Karpas-422 (cell line): ENCODE results near the gene RASL11A. TPM values are rescaled to one million over a fixed set of nuclear protein-coding genes. Genes with fewer than 3 reads are reported as not detected.

Experiments
- DNase-seq: peaks from one replicate; pipeline ENCODE4 v3.0.0-alpha.2; 2015
- H2AFZ ChIP-seq: fragments of 200-600 bp; sonication (generic); 2 replicates; pipeline ENCODE4 v1.6.1; 2014; ENCODE audit warnings: antibody characterized with exemption, low read length, mixed read lengths
- H3K27ac ChIP-seq: fragments of 200-600 bp; sonication (generic); 2 replicates; pipeline ENCODE4 v1.5.1; 2014; ENCODE audit warnings: mild to moderate bottlenecking, low read length, moderate library complexity
- H3K27me3 ChIP-seq: fragments of 200-600 bp; sonication (generic); 2 replicates; pipeline ENCODE4 v1.6.1; 2014; ENCODE audit warnings: low read length, mixed read lengths
- H3K36me3 ChIP-seq: fragments of 200-600 bp; sonication (generic); 2 replicates; pipeline ENCODE4 v1.6.1; 2014; ENCODE audit warnings: low read length, mixed read lengths; ENCODE audit not compliant: insufficient read depth
- H3K4me1 ChIP-seq: fragments of 200-600 bp; sonication (generic); 2 replicates; pipeline ENCODE4 v1.6.1; 2014; ENCODE audit warnings: mild to moderate bottlenecking, low read length, mixed read lengths
- H3K4me2 ChIP-seq: fragments of 200-600 bp; sonication (generic); 2 replicates; pipeline ENCODE4 v1.6.1; 2014; ENCODE audit warnings: low read length, low read depth, mild to moderate bottlenecking; ENCODE audit not compliant: poor library complexity, severe bottlenecking
- H3K4me3 ChIP-seq: fragments of 200-600 bp; sonication (generic); 2 replicates; pipeline ENCODE4 v1.5.1; 2014; ENCODE audit warnings: mild to moderate bottlenecking, antibody characterized with exemption, low read length, mixed read lengths
- H3K79me2 ChIP-seq: fragments of 200-600 bp; sonication (generic); 2 replicates; pipeline ENCODE4 v1.6.1; 2014; ENCODE audit warnings: mild to moderate bottlenecking, low read length, mixed read lengths
- H3K9ac ChIP-seq: fragments of 200-600 bp; sonication (generic); 2 replicates; pipeline ENCODE4 v1.6.0; 2014; ENCODE audit warnings: low read length
- H3K9me2 ChIP-seq: fragments of 200-600 bp; sonication (generic), shearing (Covaris generic); replicated peaks from 2 replicates; pipeline ENCODE4 v1.6.0; 2014; ENCODE audit warnings: mild to moderate bottlenecking, low read length, moderate library complexity; ENCODE audit not compliant: insufficient read depth
- H3K9me3 ChIP-seq: fragments of 300-700, 200-600 bp; sonication (generic); 2 replicates; pipeline ENCODE4 v1.6.1; 2014; ENCODE audit warnings: low read length, mixed read lengths
- H4K20me1 ChIP-seq: fragments of 200-600 bp; sonication (generic); 2 replicates; pipeline ENCODE4 v1.6.1; 2014; ENCODE audit warnings: mild to moderate bottlenecking, antibody characterized with exemption, low read length, low read depth; ENCODE audit not compliant: insufficient read depth
- total RNA-seq: library from RNA; depleted of rRNA; stranded (reverse); fragments of >200 nt; shearing (Covaris generic); gene quantifications from 2 replicates; pipeline ENCODE4 v1.2.3, GENCODE V29; 2014; ENCODE audit warnings: low replicate concordance

Gene RASL11A
- total RNA-seq, 1 experiment from 2014 or later, result 0.48 TPM

DNA sequence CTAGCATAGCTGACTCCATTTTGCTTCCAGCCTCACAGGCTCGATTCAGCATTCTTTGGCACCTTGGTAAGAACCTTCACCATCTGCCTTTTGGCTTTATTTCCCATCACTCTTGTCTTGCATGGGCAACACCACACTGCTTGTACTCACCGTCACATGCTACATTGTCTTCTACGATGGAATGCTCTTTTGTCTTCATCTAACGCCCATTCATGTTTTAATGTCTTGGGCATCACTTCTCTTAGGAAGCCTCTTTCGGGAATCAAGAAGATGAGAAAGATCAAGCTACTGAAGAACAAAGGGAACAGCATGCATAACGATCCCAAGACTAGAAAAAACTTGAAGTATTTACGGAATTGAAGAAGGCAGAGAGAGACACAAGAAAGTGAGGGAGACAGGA, 25.0 kb upstream of the RASL11A start:
- H2AFZ ChIP-seq, result no peak overlapping the region
- no peaks in the 10 kb centered on the region for H3K36me3 ChIP-seq
- H3K9ac ChIP-seq, result no peak overlapping the region
- peaks cover 10% of the 10 kb centered on the region for H3K79me2 ChIP-seq
- no peaks in the 10 kb centered on the region for H3K9me2 ChIP-seq
- peaks cover 7% of the 10 kb centered on the region for H3K4me1 ChIP-seq
- H3K9me3 ChIP-seq, result no peaks in the 10 kb centered on the region
- H4K20me1 ChIP-seq, result no peaks in the 10 kb centered on the region
- no peak overlapping the region for H3K27ac ChIP-seq
- DNase-seq, result no peak
- no peaks in the 10 kb centered on the region for H3K27me3 ChIP-seq
- no peak overlapping the region for H3K4me3 ChIP-seq
- no peak overlapping the region for H3K4me2 ChIP-seq

- H3K79me2 ChIP-seq, result peaks cover 52% of the 10 kb centered on the region
- no peaks in the 10 kb centered on the region for H3K27me3 ChIP-seq
- H2AFZ ChIP-seq, result peak overlapping the region; percentile 33
- peaks cover 38% of the 10 kb centered on the region for H3K36me3 ChIP-seq
- no peaks in the 10 kb centered on the region for H3K9me2 ChIP-seq
- H4K20me1 ChIP-seq, result peaks cover 35% of the 10 kb centered on the region
- peak overlapping the region; percentile 89 for H3K9ac ChIP-seq
- H3K4me3 ChIP-seq, result peak overlapping the region; percentile 85
- no peak overlapping the region; the same call in 1 of the 2 replicates for H3K27ac ChIP-seq
- peaks cover 25% of the 10 kb centered on the region for H3K4me1 ChIP-seq
- H3K4me2 ChIP-seq, result peak overlapping the region; percentile 98
- H3K9me3 ChIP-seq, result no peaks in the 10 kb centered on the region
- DNase-seq, result no peak
Observed at GRCh38 chr13:27250833-27251165, 19.8 kb upstream of the RASL11A start.

DNA sequence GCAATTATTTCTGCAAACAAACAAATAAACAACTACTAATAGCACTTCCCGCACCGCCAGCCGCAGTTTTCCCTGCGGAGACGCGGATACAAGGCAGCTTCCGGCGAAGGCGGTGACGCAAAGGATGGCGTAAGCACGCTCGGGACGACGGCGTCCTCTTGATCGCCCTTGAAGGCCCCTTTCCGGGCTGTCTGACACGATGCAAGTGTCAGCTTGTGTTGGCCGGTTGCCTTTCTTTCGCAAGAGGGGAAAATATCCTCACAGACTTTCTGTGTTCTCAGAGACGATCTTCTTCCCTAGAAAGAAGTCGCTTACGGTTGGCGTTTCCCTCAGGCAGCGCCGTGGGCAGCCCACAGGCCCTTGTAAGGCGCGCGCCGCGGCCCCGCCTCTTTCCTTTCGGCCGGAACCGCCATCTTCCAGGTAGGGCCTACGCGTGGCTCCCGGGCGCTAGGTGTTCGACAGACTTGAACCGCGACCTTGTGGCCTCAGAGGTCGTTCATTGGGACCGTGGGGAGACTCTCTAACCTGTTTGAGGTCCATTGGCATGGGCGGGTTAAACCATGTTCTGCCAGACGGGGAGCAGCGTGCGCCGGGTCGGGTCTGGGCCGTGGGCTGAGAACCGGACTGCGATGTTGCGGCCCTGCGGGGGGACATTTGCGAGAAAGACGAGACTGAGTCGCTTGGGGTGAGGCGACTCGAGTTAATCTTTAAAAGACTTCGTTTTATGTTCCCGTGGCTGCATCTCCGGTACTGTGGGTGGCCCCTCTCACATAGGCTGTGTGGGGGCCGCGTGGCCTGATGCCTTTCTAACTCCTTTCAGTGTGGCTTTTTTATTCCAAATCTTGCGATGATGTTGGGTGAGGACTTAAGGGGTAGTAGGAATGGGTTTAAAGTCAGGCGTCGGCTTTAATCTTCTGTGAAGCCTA, 19.2 kb upstream of the RASL11A start, which contains the start of gene RPL21:
Gene RPL21, plus strand, starts transcription at position 393 of the 926 bp plus-strand sequence. CDS start 2,219 bp downstream, outside the sequence.
- peak within 1 kb of the TSS; percentile 33 for H2AFZ ChIP-seq
- H3K79me2 ChIP-seq, result peaks cover 52% of the 10 kb centered on the region
- DNase-seq, result peak; percentile 98
- peaks cover 25% of the 10 kb centered on the region for H3K4me1 ChIP-seq
- H3K27ac ChIP-seq, result peak within 1 kb of the TSS; percentile 84
- H3K27me3 ChIP-seq, result no peaks in the 10 kb centered on the region
- no peaks in the 10 kb centered on the region for H3K9me3 ChIP-seq
- peaks cover 35% of the 10 kb centered on the region for H4K20me1 ChIP-seq
- H3K4me3 ChIP-seq, result peak within 1 kb of the TSS; percentile 85
- peak within 1 kb of the TSS; percentile 98 for H3K4me2 ChIP-seq
- no peaks in the 10 kb centered on the region for H3K9me2 ChIP-seq
- peaks cover 40% of the 10 kb centered on the region for H3K36me3 ChIP-seq
- H3K9ac ChIP-seq, result peak within 1 kb of the TSS; percentile 89

DNA sequence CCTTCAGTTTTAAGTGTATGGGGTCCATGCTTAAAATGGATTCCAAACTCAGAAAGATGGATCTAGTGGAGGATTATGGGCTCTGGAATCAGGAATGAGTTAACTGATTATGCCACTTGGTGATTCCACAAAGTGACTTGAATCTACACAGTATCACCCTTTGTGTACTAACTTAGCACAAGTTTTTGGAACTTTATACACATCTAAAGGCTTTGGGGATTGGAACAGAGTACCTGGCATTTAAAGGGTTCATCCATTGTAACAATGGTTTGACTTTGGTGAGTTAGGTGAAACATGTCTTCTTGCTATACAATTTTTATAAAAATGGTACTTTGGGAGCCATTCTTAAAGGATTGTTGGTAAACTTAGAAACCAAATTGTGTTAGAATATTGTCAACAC, 18.2 kb upstream of the RASL11A start:
- H3K9me3 ChIP-seq, result no peaks in the 10 kb centered on the region
- peaks cover 50% of the 10 kb centered on the region for H3K36me3 ChIP-seq
- H3K9me2 ChIP-seq, result no peaks in the 10 kb centered on the region
- H3K79me2 ChIP-seq, result peaks cover 52% of the 10 kb centered on the region
- peaks cover 25% of the 10 kb centered on the region for H3K4me1 ChIP-seq
- peaks cover 35% of the 10 kb centered on the region for H4K20me1 ChIP-seq
- H3K9ac ChIP-seq, result peak overlapping the region; percentile 89
- no peak for DNase-seq
- H2AFZ ChIP-seq, result no peak overlapping the region
- no peaks in the 10 kb centered on the region for H3K27me3 ChIP-seq
- H3K4me3 ChIP-seq, result peak overlapping the region; percentile 85
- H3K27ac ChIP-seq, result peak overlapping the region; percentile 84
- H3K4me2 ChIP-seq, result peak overlapping the region; percentile 98

DNA sequence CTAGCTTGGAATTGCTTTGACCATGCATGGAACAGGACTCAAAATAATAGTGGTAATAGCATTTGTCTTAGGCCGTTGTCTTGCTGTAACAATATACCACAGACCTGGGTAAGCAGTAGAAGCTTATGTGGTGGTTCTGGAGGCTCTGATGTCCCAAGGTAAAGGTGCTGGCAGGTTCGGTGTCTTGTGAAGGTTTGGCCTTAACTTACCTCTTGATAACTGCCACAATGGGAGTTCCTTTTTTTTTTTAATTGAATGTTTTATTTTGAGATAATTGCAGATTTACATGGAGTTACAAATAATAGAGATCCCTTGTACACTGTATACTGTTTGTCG, 13.4 kb upstream of the RASL11A start:
- Histone ChIP-seq H3K36me3 (peaks cover 64% of the 10 kb centered on the region), H3K9me3 (no peaks in the 10 kb centered on the region), H3K9me2 (no peaks in the 10 kb centered on the region), H3K27me3 (no peaks in the 10 kb centered on the region), H2AFZ (no peak overlapping the region), H3K4me1 (peaks cover 27% of the 10 kb centered on the region), H3K9ac (no peak overlapping the region), H3K79me2 (peaks cover 28% of the 10 kb centered on the region), H3K27ac (no peak overlapping the region), H3K4me2 (no peak overlapping the region), H3K4me3 (no peak overlapping the region), H4K20me1 (peaks cover 44% of the 10 kb centered on the region)
- DNase-seq, result no peak

DNA sequence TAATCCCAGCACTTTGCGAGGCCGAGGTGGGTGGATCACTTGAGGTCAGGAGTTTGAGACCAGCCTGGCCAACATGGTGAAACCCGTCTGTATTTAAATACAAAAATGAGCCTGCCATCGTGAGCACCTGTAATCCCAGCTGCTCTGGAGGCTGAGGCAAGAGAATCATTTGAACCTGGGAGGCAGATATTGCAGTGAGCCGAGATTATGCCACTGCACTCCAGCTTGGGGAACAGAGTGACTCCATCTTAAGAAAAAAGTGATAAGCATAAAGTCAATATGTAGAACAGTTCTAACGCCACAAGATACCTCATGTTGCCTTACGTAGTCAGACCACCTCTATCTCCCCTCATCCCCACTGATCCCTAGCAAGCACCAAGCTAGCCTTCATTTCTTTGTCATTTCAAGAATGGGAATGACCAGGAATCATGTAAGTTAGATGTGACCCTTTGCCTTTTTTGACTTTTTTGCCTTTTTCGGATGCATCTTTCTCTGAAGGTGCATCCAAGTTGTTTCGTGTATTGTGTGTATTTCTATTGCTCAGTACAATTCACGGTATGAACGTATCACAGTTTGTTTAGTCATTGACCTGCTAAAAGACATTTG, 12.9 kb upstream of the RASL11A start:
- H3K9me2 ChIP-seq, result no peaks in the 10 kb centered on the region
- H3K36me3 ChIP-seq, result peaks cover 59% of the 10 kb centered on the region
- DNase-seq, result no peak
- no peak overlapping the region for H3K9ac ChIP-seq
- peaks cover 23% of the 10 kb centered on the region for H3K79me2 ChIP-seq
- no peak overlapping the region for H3K4me3 ChIP-seq
- no peak overlapping the region for H3K4me2 ChIP-seq
- no peak overlapping the region for H2AFZ ChIP-seq
- peaks cover 23% of the 10 kb centered on the region for H3K4me1 ChIP-seq
- H3K27me3 ChIP-seq, result no peaks in the 10 kb centered on the region
- no peak overlapping the region for H3K27ac ChIP-seq
- H4K20me1 ChIP-seq, result peaks cover 39% of the 10 kb centered on the region
- no peaks in the 10 kb centered on the region for H3K9me3 ChIP-seq

DNA sequence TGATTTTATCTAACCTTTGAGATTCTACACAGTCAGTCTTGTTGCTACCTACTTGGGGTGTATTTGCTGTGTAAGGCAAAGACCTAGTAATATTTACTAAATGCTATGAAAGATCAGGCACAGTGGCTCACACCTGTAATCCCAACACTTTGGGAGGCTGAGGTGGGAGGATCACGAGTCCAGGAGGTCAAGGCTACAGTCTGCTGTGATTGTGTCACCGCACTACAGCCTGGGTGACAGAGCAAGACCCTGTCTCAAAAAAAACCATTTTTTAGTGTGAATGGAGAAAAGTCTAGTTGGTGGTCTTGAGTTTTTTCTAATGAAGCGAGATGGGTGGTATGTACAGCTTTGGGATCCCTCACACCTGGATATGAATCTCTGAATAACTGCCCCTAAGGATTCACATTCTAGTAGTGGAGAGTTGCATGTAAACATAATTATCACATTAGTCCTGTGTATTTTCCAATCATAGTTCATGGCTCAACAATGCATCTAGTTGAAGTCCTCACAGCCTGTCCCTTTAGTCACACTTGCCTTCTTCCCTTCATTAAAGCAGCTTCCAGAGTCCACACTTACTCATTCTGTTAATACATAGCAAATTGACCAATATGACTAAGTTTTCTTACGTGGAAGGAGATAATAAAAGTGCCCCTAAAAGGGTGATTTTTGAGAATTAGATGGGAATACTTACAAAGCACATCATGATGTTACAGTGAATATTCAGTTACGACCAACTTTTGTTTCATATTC, 11.8 kb upstream of the RASL11A start:
- Histone ChIP-seq H4K20me1 (peaks cover 28% of the 10 kb centered on the region), H3K9ac (no peak overlapping the region), H3K4me3 (no peak overlapping the region), H3K4me2 (no peak overlapping the region), H3K27me3 (no peaks in the 10 kb centered on the region), H3K79me2 (peaks cover 12% of the 10 kb centered on the region), H3K9me2 (no peaks in the 10 kb centered on the region), H3K36me3 (peaks cover 48% of the 10 kb centered on the region), H2AFZ (no peak overlapping the region), H3K4me1 (peaks cover 17% of the 10 kb centered on the region), H3K9me3 (no peaks in the 10 kb centered on the region), H3K27ac (no peak overlapping the region)
- DNase-seq, result no peak

DNA sequence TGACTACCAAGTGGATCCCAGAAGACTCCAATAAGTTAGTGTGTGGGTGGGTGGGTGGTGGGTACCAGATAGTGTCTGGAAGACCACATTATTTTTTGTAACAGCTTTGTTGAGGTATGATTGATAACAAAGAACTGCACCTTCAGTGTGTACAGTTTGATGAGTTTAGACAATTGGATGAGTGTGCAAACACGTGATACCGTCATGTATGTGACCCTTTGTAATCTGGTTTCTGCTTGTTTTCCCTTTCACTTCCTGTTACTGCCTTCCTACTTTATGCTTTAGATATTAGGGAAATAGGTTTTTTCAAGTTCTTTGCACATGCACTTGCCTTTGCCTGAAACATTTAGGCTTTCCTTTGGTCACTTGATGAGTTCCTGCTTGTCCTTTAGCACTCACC, 10.8 kb upstream of the RASL11A start:
- H3K9ac ChIP-seq, result no peak overlapping the region
- no peak overlapping the region for H3K27ac ChIP-seq
- no peak for DNase-seq
- H3K9me2 ChIP-seq, result no peaks in the 10 kb centered on the region
- H3K36me3 ChIP-seq, result peaks cover 38% of the 10 kb centered on the region
- no peak overlapping the region for H2AFZ ChIP-seq
- H3K4me1 ChIP-seq, result peaks cover 21% of the 10 kb centered on the region
- H3K4me2 ChIP-seq, result no peak overlapping the region
- H3K27me3 ChIP-seq, result no peaks in the 10 kb centered on the region
- no peaks in the 10 kb centered on the region for H3K9me3 ChIP-seq
- H4K20me1 ChIP-seq, result peaks cover 20% of the 10 kb centered on the region; the same call in 1 of the 2 replicates
- peaks cover 2% of the 10 kb centered on the region for H3K79me2 ChIP-seq
- no peak overlapping the region for H3K4me3 ChIP-seq
